GM10266 (cell line): ENCODE data around the gene APOC1.

ENCODE experiments used
- DNase-seq: peaks from one replicate; pipeline ENCODE4 v3.0.0; 2012; ENCODE audit errors: extremely low spot score
- TF ChIP-seq, protein P1 (sequence below): IDR thresholded peaks from 2 replicates; pipeline ENCODE4 v1.5.1; 2012; ENCODE audit warnings: mild to moderate bottlenecking, low read depth; ENCODE audit not compliant: control insufficient read depth, insufficient read depth; ENCODE audit errors: missing control alignments

The APOC1 gene

DNA sequence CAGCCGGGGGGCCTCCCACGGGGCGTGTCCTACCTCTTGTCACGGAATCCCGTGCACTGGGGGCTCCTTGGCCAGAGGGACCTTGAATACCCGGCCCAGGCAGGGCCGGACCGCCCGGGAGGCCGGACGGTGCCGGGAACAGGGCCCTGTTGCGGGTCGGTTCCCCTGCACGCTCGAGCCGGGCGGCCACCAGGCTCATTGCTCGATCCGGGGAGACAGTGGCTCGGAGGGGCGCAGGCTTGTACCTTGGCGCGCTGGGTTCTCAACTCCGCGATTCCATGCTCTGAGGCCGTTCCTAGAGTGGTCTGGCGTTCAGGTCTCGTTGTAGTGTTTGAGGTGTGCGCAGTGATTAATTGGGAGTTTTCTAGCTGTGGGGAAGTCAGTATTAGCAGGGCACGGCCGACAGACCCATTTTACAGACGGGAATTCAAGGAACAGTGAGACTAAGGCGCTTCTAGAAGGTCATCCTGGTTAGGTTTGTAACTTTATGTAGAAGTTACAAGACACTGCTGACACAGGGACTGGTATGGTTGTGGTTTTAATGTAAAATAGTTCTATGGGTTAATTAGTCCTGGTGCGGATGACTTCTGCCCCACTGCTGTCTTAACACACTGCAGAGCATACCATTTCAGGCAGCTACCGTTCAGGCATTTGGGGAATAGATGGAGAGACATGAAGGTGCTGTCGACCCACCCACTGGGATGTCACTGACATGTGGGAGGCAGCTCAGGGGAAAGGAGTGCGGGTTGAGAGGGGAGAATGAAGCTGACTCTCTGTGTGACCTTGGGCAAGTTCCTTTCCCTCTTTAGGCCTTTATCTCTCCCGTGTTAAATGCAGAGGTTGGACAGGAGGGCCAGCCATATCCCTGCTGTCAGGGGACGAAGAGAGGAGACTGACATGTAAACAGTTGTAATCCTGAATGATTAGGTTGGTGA, 41.4 kb downstream of the APOC1 start:
- TF ChIP-seq, protein P1, sequence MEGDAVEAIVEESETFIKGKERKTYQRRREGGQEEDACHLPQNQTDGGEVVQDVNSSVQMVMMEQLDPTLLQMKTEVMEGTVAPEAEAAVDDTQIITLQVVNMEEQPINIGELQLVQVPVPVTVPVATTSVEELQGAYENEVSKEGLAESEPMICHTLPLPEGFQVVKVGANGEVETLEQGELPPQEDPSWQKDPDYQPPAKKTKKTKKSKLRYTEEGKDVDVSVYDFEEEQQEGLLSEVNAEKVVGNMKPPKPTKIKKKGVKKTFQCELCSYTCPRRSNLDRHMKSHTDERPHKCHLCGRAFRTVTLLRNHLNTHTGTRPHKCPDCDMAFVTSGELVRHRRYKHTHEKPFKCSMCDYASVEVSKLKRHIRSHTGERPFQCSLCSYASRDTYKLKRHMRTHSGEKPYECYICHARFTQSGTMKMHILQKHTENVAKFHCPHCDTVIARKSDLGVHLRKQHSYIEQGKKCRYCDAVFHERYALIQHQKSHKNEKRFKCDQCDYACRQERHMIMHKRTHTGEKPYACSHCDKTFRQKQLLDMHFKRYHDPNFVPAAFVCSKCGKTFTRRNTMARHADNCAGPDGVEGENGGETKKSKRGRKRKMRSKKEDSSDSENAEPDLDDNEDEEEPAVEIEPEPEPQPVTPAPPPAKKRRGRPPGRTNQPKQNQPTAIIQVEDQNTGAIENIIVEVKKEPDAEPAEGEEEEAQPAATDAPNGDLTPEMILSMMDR, result no peak
- no peak for DNase-seq

DNA sequence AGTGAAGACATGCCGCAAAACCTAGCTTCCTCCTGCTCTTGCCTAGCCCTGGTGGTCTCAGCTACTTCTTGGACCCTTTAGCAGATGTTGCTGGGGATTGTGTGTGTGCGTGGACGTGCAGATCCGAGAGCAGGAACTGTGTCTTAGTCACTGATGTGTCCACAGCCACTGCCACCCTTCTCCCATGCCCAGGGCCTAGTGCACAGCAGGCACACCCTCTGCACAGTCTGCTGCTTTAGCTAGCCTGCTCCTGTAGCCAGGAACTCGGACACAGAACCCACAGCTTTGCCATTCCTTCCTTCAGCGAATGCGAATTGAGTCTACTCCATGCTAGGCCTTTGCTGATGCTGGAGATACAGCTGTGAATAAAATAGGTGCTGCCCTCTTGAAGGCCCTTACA, 43.1 kb downstream of the APOC1 start:
- DNase-seq, result no peak
- TF ChIP-seq, protein P1, result no peak

DNA sequence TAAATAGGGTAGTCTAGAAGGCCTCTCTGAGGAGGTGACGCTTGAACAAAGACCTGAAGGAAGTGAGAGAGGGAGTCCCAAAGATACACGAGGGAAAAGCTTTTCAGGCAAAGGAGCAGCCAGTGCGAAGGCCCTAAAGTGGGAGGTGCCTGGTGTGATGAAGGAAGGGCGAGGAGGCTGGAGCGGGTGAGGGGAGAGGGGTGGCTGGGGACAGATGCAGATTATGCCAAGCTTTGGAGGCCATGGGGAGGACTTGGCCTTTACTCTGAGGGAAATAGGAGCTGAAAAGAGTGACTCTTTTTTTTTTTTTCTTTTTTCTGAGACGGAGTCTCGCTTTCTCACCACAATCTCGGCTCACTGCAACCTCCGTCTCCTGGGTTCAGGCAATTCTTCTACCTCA, 43.7 kb downstream of the APOC1 start:
- TF ChIP-seq, protein P1, result no peak
- no peak for DNase-seq

DNA sequence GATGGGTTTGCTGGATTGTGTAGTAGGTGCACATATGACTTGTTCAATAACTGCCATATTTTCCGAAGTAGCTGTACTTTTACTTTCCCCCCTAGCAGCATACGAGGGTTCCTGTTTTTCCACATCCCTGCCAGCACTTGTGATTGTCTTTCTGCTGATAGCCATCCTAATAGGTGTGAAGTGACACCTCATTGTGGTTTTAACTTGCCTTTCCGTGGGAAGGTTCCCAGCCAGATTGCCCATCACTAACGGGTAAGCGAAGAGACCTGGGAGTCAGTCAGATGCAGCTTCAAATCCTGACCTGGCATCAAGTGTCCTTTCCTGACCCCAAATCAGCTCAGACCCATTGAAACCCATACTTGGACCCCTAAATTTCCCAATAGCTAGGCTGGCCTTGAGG, 45.3 kb downstream of the APOC1 start:
- DNase-seq, result no peak
- TF ChIP-seq, protein P1, result no peak

DNA sequence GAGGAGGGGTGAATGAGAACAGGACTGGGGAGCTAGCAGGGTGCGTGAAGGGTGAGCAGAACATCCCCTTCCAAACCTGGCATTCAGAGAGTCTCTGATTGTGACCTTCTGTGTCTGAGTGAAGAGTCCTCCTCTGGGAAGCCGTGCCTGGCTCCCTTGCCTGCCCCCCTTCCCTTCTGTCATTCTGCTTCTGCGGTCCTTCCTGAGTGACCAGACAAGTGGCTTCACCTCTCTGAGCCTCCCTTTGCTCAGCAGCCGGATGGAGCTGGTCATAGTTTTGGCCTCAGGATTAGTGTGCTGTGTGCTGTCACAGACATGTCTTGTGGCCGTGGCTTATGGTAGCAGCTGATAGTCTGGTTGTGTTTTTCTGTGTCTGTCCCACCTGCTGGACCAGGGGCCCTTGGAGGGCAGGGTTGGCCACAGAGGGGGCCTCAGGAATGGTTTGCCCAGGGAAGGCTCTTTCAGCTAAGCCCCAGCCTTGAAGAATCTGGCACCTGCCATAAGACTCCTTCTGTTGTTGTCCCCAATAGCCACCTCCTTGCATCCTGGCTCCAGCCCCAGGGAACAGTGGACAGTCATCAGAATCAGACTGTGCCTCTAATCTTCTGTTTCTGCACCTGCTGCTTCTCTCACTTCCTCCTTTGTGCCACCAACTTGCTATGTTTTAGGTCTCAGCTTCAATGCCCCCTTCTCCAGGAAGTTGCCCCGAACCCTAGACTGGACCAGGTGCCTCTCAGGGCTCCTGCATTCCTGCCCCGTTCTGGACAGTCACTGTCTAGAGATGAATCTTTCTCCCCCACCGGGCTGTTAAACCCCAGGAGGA, 46.7 kb downstream of the APOC1 start:
- TF ChIP-seq, protein P1, result no peak
- no peak for DNase-seq

DNA sequence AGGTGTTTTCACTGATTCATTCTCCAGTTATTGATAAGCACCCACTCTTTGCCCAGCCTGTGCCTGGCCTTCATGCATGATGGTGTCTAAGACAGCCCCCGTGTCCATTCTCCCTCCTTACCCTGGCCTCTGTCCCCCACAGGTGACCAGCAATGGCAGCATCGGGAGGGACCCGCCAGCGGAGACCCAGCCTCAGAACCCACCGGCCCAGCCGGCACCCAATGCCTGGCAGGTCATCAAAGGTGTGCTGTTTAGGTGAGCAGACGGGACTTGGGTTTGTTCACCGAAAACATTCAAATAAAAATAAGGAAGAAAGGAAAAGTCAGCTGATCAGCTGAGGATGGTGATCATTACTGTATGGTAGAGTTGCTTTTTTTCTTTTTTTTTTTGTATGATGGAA, 47.4 kb downstream of the APOC1 start:
- DNase-seq, result no peak
- TF ChIP-seq, protein P1, result no peak
